ENCODE results near the gene NMT2. TPM values are rescaled to one million over a fixed set of nuclear protein-coding genes. Genes with fewer than 3 reads are reported as not detected.

The NMT2 gene
- polyA plus RNA-seq, 6 donors from 2014 or later, result 3.7 to 7.3 (median 5.4) TPM

- H3K27me3 Mint-ChIP-seq, result no peaks in the 10 kb centered on the region
- peaks cover 0 to 10% (median 0%) of the 10 kb centered on the region in 3 donors for H3K4me1 Mint-ChIP-seq
- peak overlapping the region in 1 of 6 donors; percentile 11 for H3K27ac Mint-ChIP-seq
- H3K4me3 Mint-ChIP-seq, result no peak overlapping the region
- DNase-seq, result no peak
- H3K36me3 Mint-ChIP-seq, result no peaks in the 10 kb centered on the region
- no peak for ATAC-seq (ENCODE audit: low read depth in 2 of 2)
- peaks cover 0 to 2% (median 0%) of the 10 kb centered on the region in 7 donors for H3K9me3 Mint-ChIP-seq
These were observed 20.7 kb downstream of the NMT2 start for GRCh38 chr10:15147594-15148392.

- Mint-ChIP-seq H3K4me1 (peaks cover 5 to 23% (median 10%) of the 10 kb centered on the region in 3 donors), H3K27ac (peak overlapping the region in 4 of 6 donors; percentile 67 to 78 (median 70)), H3K27me3 (no peaks in the 10 kb centered on the region), H3K4me3 (no peak overlapping the region), H3K9me3 (peaks cover 0 to 2% (median 0%) of the 10 kb centered on the region in 7 donors), H3K36me3 (no peaks in the 10 kb centered on the region)
- no peak for DNase-seq
- ATAC-seq (ENCODE audit: low read depth in 2 of 2), result no peak
These were observed 22.1 kb downstream of the NMT2 start for GRCh38 chr10:15146366-15146765.

GRCh38 chr10:15144788-15145187, 23.7 kb downstream of the NMT2 start:
- no peaks in the 10 kb centered on the region for H3K36me3 Mint-ChIP-seq
- no peaks in the 10 kb centered on the region for H3K27me3 Mint-ChIP-seq
- ATAC-seq (ENCODE audit: low read depth in 2 of 2) (no peak), DNase-seq (no peak)
- H3K27ac Mint-ChIP-seq, result peak overlapping the region in 4 of 6 donors; percentile 38 to 92 (median 55)
- peaks cover 14 to 38% (median 26%) of the 10 kb centered on the region in 3 donors for H3K4me1 Mint-ChIP-seq
- H3K4me3 Mint-ChIP-seq, result no peak overlapping the region
- peaks cover 0 to 2% (median 0%) of the 10 kb centered on the region in 7 donors for H3K9me3 Mint-ChIP-seq

- no peaks in the 10 kb centered on the region for H3K27me3 Mint-ChIP-seq
- peak; percentile 88 for DNase-seq
- no peaks in the 10 kb centered on the region for H3K9me3 Mint-ChIP-seq
- no peaks in the 10 kb centered on the region for H3K36me3 Mint-ChIP-seq
- peak; percentile 98 for ATAC-seq (ENCODE audit: low read depth in 2 of 2)
- peak overlapping the region; percentile 58 to 88 (median 76) for H3K4me3 Mint-ChIP-seq
- peaks cover 19 to 39% (median 27%) of the 10 kb centered on the region in 3 donors for H3K4me1 Mint-ChIP-seq
- peak overlapping the region; percentile 72 to 98 (median 96) for H3K27ac Mint-ChIP-seq
These were observed 27.1 kb downstream of the NMT2 start for GRCh38 chr10:15141136-15142054.

GRCh38 chr10:15140698-15141097, 27.8 kb downstream of the NMT2 start:
- DNase-seq (no peak), ATAC-seq (ENCODE audit: low read depth in 2 of 2) (no peak)
- Mint-ChIP-seq H3K9me3 (no peaks in the 10 kb centered on the region), H3K36me3 (peaks cover 0 to 3% of the 10 kb centered on the region in 2 donors), H3K27me3 (no peaks in the 10 kb centered on the region), H3K4me1 (peaks cover 23 to 37% (median 27%) of the 10 kb centered on the region in 3 donors), H3K27ac (peak overlapping the region; percentile 72 to 98 (median 96)), H3K4me3 (peak overlapping the region; percentile 58 to 88 (median 76))

GRCh38 chr10:15137636-15138035, 30.9 kb downstream of the NMT2 start:
- Mint-ChIP-seq H3K27ac (peak overlapping the region in 5 of 6 donors; percentile 65 to 84 (median 72)), H3K36me3 (peaks cover 12 to 29% of the 10 kb centered on the region in 2 donors), H3K27me3 (no peaks in the 10 kb centered on the region), H3K4me3 (no peak overlapping the region), H3K4me1 (peaks cover 26 to 32% (median 27%) of the 10 kb centered on the region in 3 donors), H3K9me3 (no peaks in the 10 kb centered on the region)
- ATAC-seq (ENCODE audit: low read depth in 2 of 2) (no peak), DNase-seq (no peak)

- ATAC-seq (ENCODE audit: low read depth in 2 of 2) (no peak), DNase-seq (no peak)
- Mint-ChIP-seq H3K36me3 (peaks cover 12 to 29% of the 10 kb centered on the region in 2 donors), H3K4me3 (no peak overlapping the region), H3K27me3 (no peaks in the 10 kb centered on the region), H3K27ac (peak overlapping the region in 5 of 6 donors; percentile 65 to 84 (median 72)), H3K4me1 (peaks cover 23 to 26% (median 25%) of the 10 kb centered on the region in 3 donors), H3K9me3 (no peaks in the 10 kb centered on the region)
These were observed 31.5 kb downstream of the NMT2 start for GRCh38 chr10:15137036-15137359.

- H3K27ac Mint-ChIP-seq, result peak overlapping the region in 5 of 6 donors; percentile 54 to 86 (median 73)
- DNase-seq, result no peak
These were observed 32.1 kb downstream of the NMT2 start for GRCh38 chr10:15136129-15137035.

GRCh38 chr10:15131330-15131729, 37.2 kb downstream of the NMT2 start:
- H3K27ac Mint-ChIP-seq, result peak overlapping the region in 4 of 6 donors; percentile 23 to 74 (median 60)
- H3K4me1 Mint-ChIP-seq, result peaks cover 0 to 7% (median 3%) of the 10 kb centered on the region in 3 donors
- no peaks in the 10 kb centered on the region for H3K9me3 Mint-ChIP-seq
- no peaks in the 10 kb centered on the region for H3K27me3 Mint-ChIP-seq
- H3K36me3 Mint-ChIP-seq, result peaks cover 30 to 36% of the 10 kb centered on the region in 2 donors
- no peak overlapping the region for H3K4me3 Mint-ChIP-seq
- ATAC-seq (ENCODE audit: low read depth in 2 of 2) (no peak), DNase-seq (no peak)

More at GRCh38 chr10:15136129-15137035, 32.1 kb downstream of the NMT2 start:
- ATAC-seq (ENCODE audit: low read depth in 2 of 2), result no peak
- Mint-ChIP-seq H3K27me3 (no peaks in the 10 kb centered on the region), H3K36me3 (peaks cover 14 to 29% of the 10 kb centered on the region in 2 donors), H3K4me1 (peaks cover 17 to 21% (median 19%) of the 10 kb centered on the region in 3 donors), H3K4me3 (peak overlapping the region in 1 of 8 donors; percentile 62), H3K9me3 (no peaks in the 10 kb centered on the region)

- Mint-ChIP-seq H3K36me3 (peaks cover 8 to 14% of the 10 kb centered on the region in 2 donors), H3K9me3 (no peaks in the 10 kb centered on the region), H3K27ac (peak overlapping the region in 2 of 6 donors; percentile 23 to 47), H3K27me3 (no peaks in the 10 kb centered on the region), H3K4me3 (no peak overlapping the region), H3K4me1 (peaks cover 0 to 5% (median 0%) of the 10 kb centered on the region in 3 donors)
- DNase-seq, result no peak
- ATAC-seq (ENCODE audit: low read depth in 2 of 2), result no peak
These were observed 43.6 kb downstream of the NMT2 start for GRCh38 chr10:15124908-15125307.

- ATAC-seq (ENCODE audit: low read depth in 2 of 2) (no peak), DNase-seq (no peak)
- H3K9me3 Mint-ChIP-seq, result no peaks in the 10 kb centered on the region
- H3K4me1 Mint-ChIP-seq, result peaks cover 4 to 5% (median 4%) of the 10 kb centered on the region in 3 donors
- H3K36me3 Mint-ChIP-seq, result peaks cover 14 to 21% of the 10 kb centered on the region in 2 donors
- H3K27ac Mint-ChIP-seq, result peak overlapping the region in 3 of 6 donors; percentile 8 to 38 (median 24)
- H3K27me3 Mint-ChIP-seq, result no peaks in the 10 kb centered on the region
- H3K4me3 Mint-ChIP-seq, result no peak overlapping the region
These were observed 44.3 kb downstream of the NMT2 start for GRCh38 chr10:15124190-15124589.

GRCh38 chr10:15123749-15124184, 44.7 kb downstream of the NMT2 start:
- Mint-ChIP-seq H3K4me1 (peaks cover 5 to 6% (median 6%) of the 10 kb centered on the region in 3 donors), H3K36me3 (peaks cover 16 to 25% of the 10 kb centered on the region in 2 donors), H3K4me3 (no peak overlapping the region), H3K27me3 (no peaks in the 10 kb centered on the region), H3K9me3 (no peaks in the 10 kb centered on the region), H3K27ac (peak overlapping the region in 3 of 6 donors; percentile 8 to 38 (median 24))
- DNase-seq (no peak), ATAC-seq (ENCODE audit: low read depth in 2 of 2) (no peak)

All from naive B cell (primary cell).